Esophagus squamous epithelium (tissue), 5 donors: ENCODE results near the gene MALT1. TPM values are rescaled to one million over a fixed set of nuclear protein-coding genes. Genes with fewer than 3 reads are reported as not detected.

Source experiments
- DNase-seq: peaks from one replicate; lab custom pipeline; 2025; lab: John Stamatoyannopoulos, UW
- H3K27ac ChIP-seq, 4 donors: fragments of 200-600 bp; sonication (generic); one replicate each; pipeline ENCODE4 v1.5.1; 2016 to 2019; ENCODE audit warnings: mild to moderate bottlenecking in 1 of 4
- H3K27me3 ChIP-seq, 4 donors: fragments of 200-600 bp; sonication (generic); 1 replicate in 3 of 4; 2 replicates in 1 of 4; pipeline versions ENCODE4 v1.5.1 to v1.6.0; 2017 to 2021; ENCODE audit warnings: antibody characterized with exemption in 1 of 4
- H3K36me3 ChIP-seq, 3 donors: fragments of 200-600 bp; sonication (generic); one replicate each; pipeline ENCODE4 v1.5.1; 2016 to 2019
- H3K4me1 ChIP-seq, 3 donors: fragments of 200-600 bp; sonication (generic); one replicate each; pipeline ENCODE4 v1.5.1; 2017 to 2019
- H3K4me3 ChIP-seq, 4 donors: fragments of 200-600 bp; sonication (generic); 1 replicate in 3 of 4; 2 replicates in 1 of 4; pipeline ENCODE4 v1.5.1; 2016 to 2019; ENCODE audit warnings: mild to moderate bottlenecking in 2 of 4, moderate library complexity in 1 of 4
- H3K9me3 ChIP-seq, 3 donors: fragments of 200-600 bp; sonication (generic); one replicate each; pipeline ENCODE4 v1.5.1; 2016 to 2019
- CTCF ChIP-seq, 6 experiments: fragments of 450-650 bp in 4 of 6; fragments of 200-600 bp in 2 of 6; sonication (generic) in 2 of 6; IDR thresholded peaks; one replicate each; pipeline ENCODE4 v1.5.1; 2016 to 2019; ENCODE audit warnings: antibody characterized with exemption in 6 of 6, mild to moderate bottlenecking in 4 of 6, moderate library complexity in 4 of 6
- POLR2A ChIP-seq, 4 donors: fragments of 450-650 bp; IDR thresholded peaks; one replicate each; pipeline ENCODE4 v1.6.1; 2017; ENCODE audit warnings: antibody characterized with exemption in 4 of 4, mild to moderate bottlenecking in 4 of 4, moderate library complexity in 3 of 4
- WGBS, 2 donors: methylation state at CpG; one replicate each; pipeline ENCODE4 v1.1.5; 2018; 5-methylcytosine and 5-hydroxymethylcytosine counted together
- intact Hi-C: fragments of 100-400 bp; cut with DNase I; formaldehyde crosslinking; loops from one replicate; pipeline ENCODE4 v1.15.0; 2022
- total RNA-seq, 4 donors: library from RNA; depleted of rRNA; stranded (reverse); fragments of >200 nt; gene quantifications; one replicate each; pipeline ENCODE4 v1.1.0, GENCODE V29; 2016
- donor health status: DM: yes; HTN: yes; CAD: no.

Gene MALT1
- total RNA-seq, 4 donors from 2014 or later = 25.2 to 48.6 (median 30.7) TPM

GRCh38 chr18:58766164-58766563 lies 94.9 kb downstream of the MALT1 start:
- TF ChIP-seq POLR2A (IDR thresholded peaks at IDR 0.05) (no peak), CTCF (IDR thresholded peaks at IDR 0.05) (no peak)
- 68 to 73% methylated on average over 3 of the region's 3 CpGs for WGBS, 2 donors
- Histone ChIP-seq H3K27ac (no peak overlapping the region), H3K27me3 (peaks cover 0 to 46% (median 0%) of the 10 kb centered on the region in 4 donors), H3K4me1 (peaks cover 11 to 33% (median 19%) of the 10 kb centered on the region in 3 donors), H3K36me3 (no peaks in the 10 kb centered on the region), H3K9me3 (no peaks in the 10 kb centered on the region), H3K4me3 (no peak overlapping the region)
- intact Hi-C loops = no loop called here
- DNase-seq = no peak

- Histone ChIP-seq H3K27ac (no peak overlapping the region), H3K4me3 (no peak overlapping the region), H3K36me3 (no peaks in the 10 kb centered on the region), H3K27me3 (peaks cover 0 to 46% (median 0%) of the 10 kb centered on the region in 4 donors), H3K4me1 (peaks cover 11 to 33% (median 19%) of the 10 kb centered on the region in 3 donors), H3K9me3 (no peaks in the 10 kb centered on the region)
- WGBS, 2 donors = 80 to 84% methylated on average over 7 of the region's 7 CpGs
- intact Hi-C loops = no loop called here
- DNase-seq = no peak
- TF ChIP-seq POLR2A (IDR thresholded peaks at IDR 0.05) (no peak), CTCF (IDR thresholded peaks at IDR 0.05) (no peak)
Observed at GRCh38 chr18:58766946-58767345, 95.7 kb downstream of the MALT1 start.

GRCh38 chr18:58768293-58768974 lies 97.2 kb downstream of the MALT1 start:
- H3K4me1 ChIP-seq = peaks cover 11 to 33% (median 19%) of the 10 kb centered on the region in 3 donors
- H3K9me3 ChIP-seq = no peaks in the 10 kb centered on the region
- intact Hi-C loops = no loop called here
- peaks cover 0 to 45% (median 0%) of the 10 kb centered on the region in 4 donors for H3K27me3 ChIP-seq
- WGBS, 2 donors = 7 to 10% methylated on average over 2 to 20 of the region's 40 CpGs
- peak overlapping the region in 1 of 4 donors; percentile 30 for H3K27ac ChIP-seq
- peak overlapping the region; percentile 9 to 60 (median 19) for H3K4me3 ChIP-seq
- peak; percentile 50 to 84 (median 70) for TF ChIP-seq CTCF (IDR thresholded peaks at IDR 0.05)
- no peak for TF ChIP-seq POLR2A (IDR thresholded peaks at IDR 0.05)
- no peaks in the 10 kb centered on the region for H3K36me3 ChIP-seq
- no peak for DNase-seq

GRCh38 chr18:58769321-58769720 lies 98.1 kb downstream of the MALT1 start:
- Histone ChIP-seq H3K36me3 (no peaks in the 10 kb centered on the region), H3K4me1 (peaks cover 11 to 28% (median 19%) of the 10 kb centered on the region in 3 donors), H3K9me3 (no peaks in the 10 kb centered on the region), H3K4me3 (no peak overlapping the region), H3K27ac (no peak overlapping the region), H3K27me3 (peaks cover 0 to 45% (median 0%) of the 10 kb centered on the region in 4 donors)
- TF ChIP-seq CTCF (IDR thresholded peaks at IDR 0.05) = no peak
- no peak for TF ChIP-seq POLR2A (IDR thresholded peaks at IDR 0.05)
- intact Hi-C loops = no loop called here
- no peak for DNase-seq
- 43 to 45% methylated on average over 8 of the region's 8 CpGs for WGBS, 2 donors

- no peak for TF ChIP-seq POLR2A (IDR thresholded peaks at IDR 0.05)
- TF ChIP-seq CTCF (IDR thresholded peaks at IDR 0.05) = no peak
- Histone ChIP-seq H3K27ac (no peak overlapping the region), H3K9me3 (no peaks in the 10 kb centered on the region), H3K36me3 (no peaks in the 10 kb centered on the region), H3K27me3 (peaks cover 0 to 34% (median 0%) of the 10 kb centered on the region in 4 donors), H3K4me1 (peaks cover 11 to 25% (median 19%) of the 10 kb centered on the region in 3 donors), H3K4me3 (no peak overlapping the region)
- intact Hi-C loops = no loop called here
- no peak for DNase-seq
- WGBS, 2 donors = 44 to 45% methylated on average over 1 of the region's 1 CpG
Observed at GRCh38 chr18:58770601-58771000, 99.3 kb downstream of the MALT1 start.
